Heart left ventricle (tissue), 13 donors: ENCODE data around the gene ISG15.

Experiments used
- POLR2A ChIP-seq, 2 donors: fragments of 450-650 bp; IDR thresholded peaks; one replicate each; pipeline ENCODE4 v1.6.1; 2017; ENCODE audit warnings: antibody characterized with exemption in 2 of 2, mild to moderate bottlenecking in 2 of 2, moderate library complexity in 2 of 2
- TF ChIP-seq, protein P1 (sequence below), 12 donors: fragments of 200-600 bp; sonication (generic) in 4 of 12; IDR thresholded peaks; one replicate each; pipeline versions ENCODE4 v1.5.0 to v1.8.0; 2018 to 2022; ENCODE audit warnings: antibody characterized with exemption in 12 of 12, mild to moderate bottlenecking in 5 of 12
- donor health status: ischemic (EF 13 %, LVEDD 7.1; RV severe dilation, severe dysfunction).
- donor health status: DM: no; HTN: yes; CAD: no.
- donor health status: DM: no; HTN: no; CAD: no.
- donor health status: ischemic (EF 25% LVEDD 6.9; RV normal size, moderate dysfunction).
- donor health status: ischemic (EF 25% LVEDD 5.7; RV mildly dilated, moderate dysfunction).
- donor health status: ischemic (EF 35%, LVEDD 5.7; RV mildly dilated, moderate dysfunction).
- donor health status: nonischemic (EF 11% LVEDD 7.7; RV severe dilation, severe dysfunction).
- donor health status: DM: yes; HTN: yes; CAD: no.
- donor health status: PGD.
- donor health status: ischemic (EF 29% LVEDD 5.4; RV normal size, mild dysfunction).
- donor health status: nonischemic (EF 23%, LVEDD 6.1; RV moderate dilation, normal function).

DNA sequence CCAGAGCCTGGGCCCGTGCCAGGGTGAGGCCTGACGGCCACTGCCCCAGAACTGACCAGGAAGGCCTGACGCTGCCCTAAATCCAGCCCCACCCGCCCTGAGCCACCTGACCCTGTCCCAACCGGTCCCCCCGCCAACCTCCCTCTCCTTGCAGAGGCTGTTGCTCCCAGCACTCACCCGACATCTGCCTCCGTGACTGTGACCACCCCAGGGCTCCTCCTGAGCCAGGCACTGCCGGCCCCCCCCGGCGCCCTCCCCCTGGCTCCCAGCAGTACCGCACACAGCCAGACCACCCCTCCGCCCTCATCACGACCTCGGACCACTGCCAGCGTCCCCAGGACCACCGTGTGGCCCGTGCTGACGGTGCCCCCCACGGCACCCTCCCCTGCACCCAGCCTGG, 32.9 kb downstream of the ISG15 start:
- TF ChIP-seq, protein P1, sequence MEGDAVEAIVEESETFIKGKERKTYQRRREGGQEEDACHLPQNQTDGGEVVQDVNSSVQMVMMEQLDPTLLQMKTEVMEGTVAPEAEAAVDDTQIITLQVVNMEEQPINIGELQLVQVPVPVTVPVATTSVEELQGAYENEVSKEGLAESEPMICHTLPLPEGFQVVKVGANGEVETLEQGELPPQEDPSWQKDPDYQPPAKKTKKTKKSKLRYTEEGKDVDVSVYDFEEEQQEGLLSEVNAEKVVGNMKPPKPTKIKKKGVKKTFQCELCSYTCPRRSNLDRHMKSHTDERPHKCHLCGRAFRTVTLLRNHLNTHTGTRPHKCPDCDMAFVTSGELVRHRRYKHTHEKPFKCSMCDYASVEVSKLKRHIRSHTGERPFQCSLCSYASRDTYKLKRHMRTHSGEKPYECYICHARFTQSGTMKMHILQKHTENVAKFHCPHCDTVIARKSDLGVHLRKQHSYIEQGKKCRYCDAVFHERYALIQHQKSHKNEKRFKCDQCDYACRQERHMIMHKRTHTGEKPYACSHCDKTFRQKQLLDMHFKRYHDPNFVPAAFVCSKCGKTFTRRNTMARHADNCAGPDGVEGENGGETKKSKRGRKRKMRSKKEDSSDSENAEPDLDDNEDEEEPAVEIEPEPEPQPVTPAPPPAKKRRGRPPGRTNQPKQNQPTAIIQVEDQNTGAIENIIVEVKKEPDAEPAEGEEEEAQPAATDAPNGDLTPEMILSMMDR (IDR thresholded peaks at IDR 0.05): no peak
- no peak for TF ChIP-seq POLR2A (IDR thresholded peaks at IDR 0.05)
